Measurements from ENCODE around the gene PTPA.
"Not testable (repeated sequence)": the region's sequence is repeated elsewhere in the genome, so short reads cannot be mapped to it uniquely, and the experiment has no call there.

The PTPA gene

DNA sequence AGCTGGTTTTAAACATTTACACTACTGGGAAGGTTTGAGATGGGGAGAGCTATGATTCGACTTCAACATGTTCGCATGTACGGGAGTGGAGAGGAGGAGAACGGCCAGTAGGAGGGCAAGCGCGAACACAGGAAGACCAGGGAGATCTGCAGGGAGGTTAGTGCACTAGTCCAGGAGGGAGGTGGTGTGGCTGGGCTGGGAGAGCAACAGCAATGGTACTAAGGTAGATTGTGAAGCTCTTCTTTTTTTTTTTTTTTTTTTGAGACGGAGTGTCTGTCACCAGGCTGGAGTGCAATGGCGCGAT lies 50.3 kb downstream of the PTPA start:
- no peak for DNase-seq

DNA sequence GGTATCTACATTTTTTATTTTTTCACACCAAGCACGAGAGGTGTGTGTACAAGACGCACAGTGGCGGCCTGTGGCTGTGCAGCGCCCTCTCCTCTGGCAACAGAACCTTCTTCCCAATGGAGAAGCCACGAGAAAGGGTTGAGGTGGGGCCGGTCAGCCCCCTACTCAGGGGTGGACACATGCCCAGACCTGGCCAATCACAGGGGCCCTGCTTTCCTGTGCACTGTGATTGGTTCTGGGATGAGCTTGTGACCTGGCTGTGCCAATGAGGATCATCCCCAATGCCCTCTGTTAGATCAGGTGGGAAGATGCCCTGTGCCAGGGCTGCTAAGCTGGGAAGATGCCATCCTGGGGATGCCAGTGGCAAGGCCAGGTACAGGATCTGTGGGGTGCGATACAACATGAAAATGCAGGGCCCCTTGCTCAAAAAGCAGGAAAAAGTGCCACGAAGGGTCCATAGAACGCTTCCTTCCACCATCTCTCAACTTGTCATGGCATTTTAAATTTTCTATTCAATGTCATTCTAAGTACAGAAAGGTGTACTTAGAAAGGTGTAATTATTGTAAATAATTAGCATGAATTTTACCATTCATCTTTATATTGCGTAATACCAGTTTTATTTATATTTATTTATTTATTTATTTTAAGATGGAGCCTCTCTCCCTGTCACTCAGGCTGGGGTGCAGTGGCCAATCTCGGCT lies 51.4 kb downstream of the PTPA start:
- no peak for DNase-seq

DNA sequence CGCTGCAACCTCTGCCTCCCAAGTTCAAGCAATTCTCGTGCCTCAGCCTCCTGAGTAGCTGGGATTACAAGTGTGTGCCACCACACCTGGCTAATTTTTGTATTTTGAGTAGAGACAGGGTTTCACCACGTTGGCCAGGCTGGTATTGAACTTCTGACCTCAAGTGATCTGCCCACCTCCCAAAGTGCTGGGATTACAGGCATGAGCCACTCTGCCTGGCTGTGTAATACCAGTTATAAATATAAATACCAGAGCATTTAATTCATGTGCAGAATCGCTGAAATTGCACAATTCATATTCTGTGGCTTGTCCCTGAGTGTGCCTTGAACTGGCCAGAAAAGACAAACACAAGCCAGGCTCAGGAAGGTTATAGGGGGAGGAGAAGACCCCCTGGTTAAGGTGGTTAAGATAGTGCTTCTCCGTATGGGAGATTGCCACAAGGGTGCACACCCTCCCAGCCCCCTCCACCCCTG lies 52.0 kb downstream of the PTPA start:
- DNase-seq = not testable (repeated sequence)

DNA sequence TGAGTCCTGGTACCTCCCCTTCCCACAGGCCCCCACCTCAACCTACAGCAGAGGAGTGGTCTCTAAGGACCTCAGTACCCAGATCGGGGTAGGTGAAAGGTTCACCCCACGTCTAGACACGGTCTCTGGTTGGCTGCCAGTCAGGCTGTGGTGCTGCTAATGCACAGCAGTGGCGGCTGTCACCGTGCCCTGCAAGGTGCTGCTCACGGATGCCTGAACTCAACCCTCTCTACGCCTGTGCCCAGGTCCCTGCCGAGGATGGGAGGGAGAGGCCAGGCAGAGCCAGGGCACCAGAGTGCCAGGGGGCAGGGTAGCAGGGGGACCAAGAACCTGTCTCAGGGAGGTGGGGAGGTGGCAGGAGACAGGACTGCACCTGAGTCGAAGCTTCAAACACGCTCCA lies 52.5 kb downstream of the PTPA start:
- DNase-seq = no peak

DNA sequence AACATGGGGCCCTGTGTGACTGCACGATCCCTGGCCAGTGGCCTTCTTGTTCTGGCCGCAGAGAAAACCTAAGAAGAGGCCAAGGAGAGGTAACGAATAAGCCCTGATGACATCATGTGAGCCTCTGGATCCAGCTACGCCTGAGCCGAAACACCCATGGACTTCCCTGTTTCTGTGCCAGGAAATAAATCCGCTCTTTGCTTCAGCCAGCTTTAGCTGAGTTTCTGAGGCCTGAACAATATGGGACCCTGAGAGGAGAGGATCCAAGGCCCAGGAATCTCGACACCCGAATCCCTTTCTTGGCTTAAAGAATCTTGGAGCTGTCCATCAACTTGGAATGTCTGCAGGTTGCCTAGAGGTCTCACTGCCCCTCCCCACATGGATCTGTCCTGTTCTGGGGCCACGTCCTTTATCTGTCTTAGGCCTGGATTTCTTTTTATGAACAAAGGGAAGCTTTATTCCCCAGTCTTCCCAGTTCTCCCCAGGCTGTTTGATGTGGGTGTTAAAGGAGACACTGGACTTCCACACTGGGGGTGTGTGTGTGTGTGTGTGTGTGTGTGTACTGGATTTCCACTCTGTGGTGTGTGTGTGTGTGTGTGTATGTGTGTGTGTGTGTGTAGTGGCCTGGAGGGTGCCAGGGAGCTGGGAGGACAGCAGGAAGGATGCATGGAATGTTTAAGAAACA lies 53.2 kb downstream of the PTPA start:
- no peak for DNase-seq

DNA sequence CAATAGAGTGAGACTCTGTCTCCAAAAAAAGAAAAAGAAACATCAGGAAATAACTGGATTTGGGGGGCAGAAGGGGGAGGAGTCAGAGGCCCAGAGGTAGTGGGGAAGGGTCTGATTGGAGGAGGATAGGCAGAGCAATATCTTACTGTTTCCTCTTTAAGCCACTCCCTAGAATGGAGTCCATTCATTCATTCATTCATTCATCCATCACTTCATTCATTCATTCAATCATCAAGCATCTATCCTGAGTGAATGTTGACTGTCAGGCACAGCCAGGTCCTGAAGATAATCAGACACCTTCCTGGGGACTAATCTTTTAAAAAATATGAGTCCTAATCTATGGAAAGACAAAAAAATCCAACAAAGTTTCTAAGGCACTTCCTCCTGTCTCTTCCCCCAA lies 54.0 kb downstream of the PTPA start:
- no peak for DNase-seq

DNA sequence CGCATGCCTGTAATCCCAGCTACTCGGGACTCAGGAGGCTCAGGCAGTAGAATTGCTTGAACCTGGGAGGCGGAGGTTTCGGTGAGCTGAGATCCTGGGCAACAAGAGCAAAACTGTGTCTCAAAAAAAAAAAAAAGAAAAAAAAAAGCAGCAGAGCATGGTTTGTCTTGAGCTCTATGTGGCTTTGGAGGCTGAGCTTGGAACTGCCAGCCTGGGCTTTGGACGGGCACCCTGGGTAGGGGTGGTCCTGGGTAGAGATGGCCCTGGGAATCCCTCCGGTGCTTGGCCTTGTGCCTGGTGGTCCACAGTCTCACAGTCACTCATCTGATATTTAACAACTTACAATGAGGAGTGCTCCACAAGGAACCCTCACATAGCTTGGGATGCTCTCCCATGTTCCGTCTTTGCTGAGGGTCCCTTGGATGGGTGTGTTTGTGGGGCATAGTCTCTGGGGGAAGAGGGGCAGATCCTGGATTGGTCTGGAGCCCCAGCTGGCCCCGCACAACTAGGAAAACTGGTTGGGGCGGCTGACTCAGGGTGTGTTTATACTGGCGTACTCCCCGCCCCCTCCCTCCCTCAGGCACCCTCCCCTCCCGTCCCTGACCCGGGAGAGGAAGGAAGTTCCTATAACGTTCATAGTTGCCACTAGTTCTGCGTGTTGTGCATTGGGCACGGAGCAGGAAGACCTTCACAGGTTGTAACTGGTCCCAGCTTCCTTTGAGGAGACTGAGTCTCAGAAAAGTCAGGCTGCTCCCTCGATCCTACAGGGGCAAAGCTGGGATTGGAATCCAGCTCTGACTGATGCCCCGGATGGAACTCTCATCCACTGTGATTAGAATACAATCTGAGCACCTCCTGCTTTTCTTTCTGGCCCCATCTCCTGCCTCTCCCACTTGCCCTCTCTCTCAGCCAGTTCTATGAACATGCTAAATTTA lies 55.7 kb downstream of the PTPA start:
- no peak for DNase-seq

DNA sequence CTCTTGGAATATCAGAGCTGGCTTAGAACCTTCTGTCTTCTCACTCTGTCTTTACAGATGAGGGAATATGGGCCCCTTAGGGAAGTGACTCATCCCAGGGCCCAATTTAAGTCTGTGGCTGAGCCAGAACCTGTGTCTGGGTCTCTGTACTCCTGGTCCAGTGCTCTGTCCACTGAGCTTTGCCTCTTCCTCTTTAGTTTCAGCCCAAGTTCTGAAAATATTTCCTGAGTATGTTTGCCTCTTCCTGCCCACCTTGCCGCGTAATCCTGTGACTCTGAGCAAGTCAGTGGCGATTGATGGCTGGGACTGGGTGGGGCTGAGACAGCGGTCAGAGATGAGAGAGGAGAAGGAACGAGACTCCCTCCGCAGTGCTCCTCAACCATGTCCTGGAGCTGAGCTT lies 59.0 kb downstream of the PTPA start:
- no peak for DNase-seq

DNA sequence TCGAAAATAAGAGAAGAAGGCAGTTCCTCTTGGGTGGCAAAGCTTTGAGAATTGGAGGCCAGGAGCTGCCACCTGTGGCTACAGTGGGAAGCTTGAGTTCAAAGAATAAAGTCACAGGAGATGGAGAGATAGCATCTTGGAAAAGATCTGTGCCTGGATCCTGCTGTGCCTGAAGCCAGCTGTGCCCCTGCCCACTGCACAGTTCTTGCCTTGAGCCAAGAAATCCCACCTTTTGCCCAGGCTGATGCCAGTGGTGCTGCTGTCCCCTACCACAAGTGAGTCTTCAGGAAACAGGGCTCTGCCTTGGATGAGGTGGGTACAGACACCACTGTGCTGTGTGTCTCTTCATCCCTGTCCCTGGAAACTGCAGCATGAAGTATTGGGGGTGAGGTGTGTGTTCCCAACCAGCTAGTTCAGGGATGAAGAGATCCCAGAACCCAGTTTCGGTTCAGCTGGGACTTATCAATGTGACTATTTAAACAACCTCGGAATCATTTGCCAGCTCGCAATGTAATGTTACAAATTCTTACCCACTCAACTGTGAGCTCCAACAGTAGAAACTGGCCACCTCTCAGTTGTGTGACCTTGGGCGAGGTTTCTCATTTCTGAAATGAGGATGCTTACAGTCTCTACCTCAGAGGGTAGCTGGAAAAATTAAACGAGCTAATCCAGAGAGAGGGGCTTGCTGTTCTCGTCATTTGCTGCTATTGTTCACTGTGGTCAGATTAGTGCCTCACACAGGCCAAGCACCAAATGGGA lies 61.0 kb downstream of the PTPA start:
- no peak for DNase-seq

DNA sequence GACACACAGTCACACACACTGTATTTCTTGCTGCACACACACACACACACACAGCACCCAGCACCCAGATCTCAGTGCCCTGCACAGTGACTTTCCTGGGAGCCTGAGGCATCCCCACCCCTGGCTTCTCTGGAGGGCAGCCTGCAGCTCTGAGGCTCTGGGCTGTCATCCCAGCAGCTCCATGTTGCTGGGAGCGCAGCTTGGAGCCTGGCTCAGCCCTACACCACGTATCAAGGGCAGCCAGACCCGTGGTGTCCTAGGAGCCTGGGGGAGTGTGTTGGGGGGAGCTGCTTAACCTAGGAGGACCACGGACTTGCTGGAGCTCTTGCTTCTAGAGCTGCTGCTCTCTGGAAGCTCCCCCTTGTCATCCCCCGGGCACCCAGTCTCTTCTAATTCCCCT lies 61.6 kb downstream of the PTPA start:
- no peak for DNase-seq

DNA sequence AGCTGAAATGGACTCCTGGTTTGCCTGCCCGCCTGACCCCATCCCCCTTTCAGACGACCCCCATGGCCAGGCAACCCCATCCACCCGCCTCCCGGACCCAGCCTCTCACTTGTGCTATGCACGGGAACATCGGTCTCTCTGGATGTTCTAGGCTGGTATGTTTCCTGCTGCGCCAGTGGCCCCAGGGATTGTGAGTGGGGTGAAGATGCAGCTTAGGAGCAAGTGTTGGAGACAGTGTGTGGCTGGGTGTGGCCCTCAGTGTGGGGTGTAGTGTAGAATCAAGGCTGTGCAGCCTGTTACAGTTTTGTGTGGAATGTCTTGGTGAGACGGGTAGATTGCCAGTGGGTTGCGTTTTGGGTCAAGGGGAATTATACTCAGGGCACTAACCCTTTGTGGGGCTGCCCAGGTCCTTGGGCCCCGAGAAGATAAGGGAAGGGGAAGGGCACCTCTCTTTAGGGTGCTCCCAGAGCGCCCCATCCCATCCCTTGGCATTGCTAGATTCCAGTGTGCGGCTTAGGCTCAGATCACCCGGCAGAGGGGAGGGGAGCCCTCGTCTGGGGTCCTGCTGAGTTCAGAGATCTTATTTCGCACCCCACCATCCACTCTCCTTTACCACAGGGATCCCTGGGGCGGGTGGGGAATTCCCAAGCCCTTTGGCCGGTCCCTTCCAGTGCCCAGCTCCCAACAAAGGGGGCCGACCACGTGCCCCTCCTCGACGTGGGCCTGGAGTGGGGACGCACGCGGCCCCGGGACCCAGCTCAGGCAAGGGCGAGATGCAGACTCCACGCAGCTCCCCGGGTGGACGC lies 62.3 kb downstream of the PTPA start:
- no peak for DNase-seq

DNA sequence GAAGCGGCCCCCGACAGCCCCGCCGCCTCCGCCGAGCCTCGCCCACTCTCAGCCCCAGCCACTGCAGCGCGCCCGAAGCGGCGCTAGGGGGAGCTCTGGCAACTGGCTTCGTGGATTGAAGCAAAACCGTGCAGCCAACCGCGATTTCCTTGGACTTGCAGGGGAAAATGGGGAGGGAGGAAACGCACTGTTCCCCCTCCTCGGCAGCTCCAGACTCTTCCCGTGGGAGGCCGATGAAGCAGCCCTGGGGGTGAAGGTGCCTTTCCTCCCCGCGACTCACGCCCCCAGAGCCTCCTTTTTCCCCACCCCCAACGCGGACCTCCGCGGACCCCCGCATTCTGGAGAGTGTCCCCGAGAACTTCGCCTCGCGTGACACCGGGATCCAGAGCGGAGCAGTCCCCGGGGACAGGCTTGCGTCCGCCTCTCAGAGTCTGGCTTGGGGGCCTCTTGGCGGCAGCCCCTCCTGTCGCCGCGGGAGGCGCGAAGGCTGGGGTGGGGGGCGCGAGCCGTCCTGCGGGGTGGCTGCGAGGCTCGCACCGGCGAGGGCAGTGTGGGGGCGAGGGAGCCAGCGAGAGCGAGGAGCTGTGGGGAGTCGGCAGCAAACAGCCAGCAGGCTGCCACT lies 63.0 kb downstream of the PTPA start:
- DNase-seq = peak; percentile 84 to 87

DNA sequence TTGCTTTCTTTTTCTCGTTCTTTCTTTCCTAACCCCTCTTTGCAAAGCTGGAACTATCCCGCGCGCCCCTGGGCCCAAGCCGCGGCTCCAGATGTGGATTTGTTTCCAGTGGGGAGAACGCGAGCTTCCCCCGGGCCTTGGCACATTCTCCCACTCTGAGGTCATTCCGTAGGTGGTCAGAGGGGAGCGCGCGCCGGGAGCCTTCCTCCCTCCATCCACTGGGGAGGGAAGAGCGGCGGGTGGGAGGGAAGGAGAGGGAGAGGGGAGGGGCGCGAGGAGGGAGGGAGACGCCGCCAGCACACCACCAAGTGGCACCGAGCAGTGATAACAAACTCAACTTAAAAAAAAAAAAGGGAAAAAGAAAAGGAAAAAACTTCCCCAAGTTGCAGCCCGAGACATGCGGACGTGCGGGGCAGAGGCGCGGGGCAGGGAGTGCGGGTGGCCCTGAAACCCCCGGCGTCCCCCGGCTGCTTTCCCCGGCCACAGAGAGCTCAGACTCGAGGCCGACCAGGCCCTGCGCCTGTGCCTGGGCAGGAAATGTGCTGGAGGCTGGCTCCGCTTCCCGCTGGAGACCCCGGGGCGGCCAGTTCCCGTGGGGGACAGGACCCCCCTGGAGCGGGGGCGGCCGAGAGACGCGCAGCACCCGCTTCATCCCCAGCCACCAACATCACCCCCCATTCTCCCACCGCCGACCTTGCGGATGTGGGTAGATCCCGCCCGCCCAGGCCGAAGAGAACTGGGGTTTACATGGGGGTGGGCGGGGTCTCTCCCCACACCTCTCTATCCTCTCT lies 63.7 kb downstream of the PTPA start:
- DNase-seq = peak; percentile 12 to 14

DNA sequence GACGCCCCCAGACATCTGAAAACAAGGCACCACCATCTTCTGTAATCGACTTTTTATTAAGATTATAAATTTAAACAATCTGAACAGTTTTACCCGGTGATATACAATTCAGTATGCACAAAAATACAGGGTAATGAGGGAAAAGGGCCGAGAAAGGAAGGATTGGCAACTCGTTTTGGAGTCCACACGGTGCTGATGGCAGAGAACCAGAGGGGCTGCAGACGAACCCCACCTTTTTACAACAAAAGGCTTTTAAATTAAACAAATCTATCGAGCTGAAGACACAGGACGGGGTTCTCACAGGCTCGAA lies 64.3 kb downstream of the PTPA start:
- DNase-seq = no peak

DNA sequence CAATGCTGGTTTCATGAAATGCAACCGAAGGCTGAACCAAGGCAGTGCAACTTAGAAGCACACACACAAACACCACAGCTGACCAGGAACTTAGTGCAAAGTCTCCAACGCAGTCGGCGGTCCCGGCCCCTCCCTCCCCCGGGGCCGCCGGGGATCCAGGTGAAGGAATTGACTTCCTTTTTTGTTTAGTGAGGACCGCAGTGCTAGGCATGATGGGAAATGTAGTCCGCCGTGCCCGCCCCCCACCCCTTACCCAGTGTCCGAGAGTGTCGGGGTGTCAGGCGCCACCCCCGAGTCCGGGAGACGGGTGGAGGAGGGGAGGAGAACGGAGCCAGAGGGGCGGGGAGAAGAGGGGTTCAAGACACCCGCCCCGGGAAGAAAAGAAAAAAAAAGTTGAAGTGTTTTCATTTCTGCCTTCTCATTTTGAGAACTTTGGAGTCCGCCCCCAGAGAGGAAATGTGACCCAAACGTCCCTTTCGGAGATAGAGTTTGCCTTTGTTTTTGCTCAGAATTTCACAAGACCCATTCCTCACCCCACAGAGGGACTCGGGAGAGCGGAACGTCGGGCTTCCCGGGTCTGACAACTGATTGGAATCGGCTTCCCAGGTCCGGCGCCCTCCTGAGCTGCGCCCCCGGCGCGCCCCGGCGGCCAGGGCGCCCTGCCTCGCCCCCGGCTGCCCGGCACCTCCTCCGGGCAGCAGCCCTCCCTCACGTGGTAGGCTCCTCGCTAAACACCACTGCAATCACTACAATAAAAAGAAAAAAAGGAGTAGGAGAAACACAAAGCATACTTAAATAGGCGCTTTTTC lies 64.8 kb downstream of the PTPA start:
- DNase-seq = peak; percentile 43 to 59

DNA sequence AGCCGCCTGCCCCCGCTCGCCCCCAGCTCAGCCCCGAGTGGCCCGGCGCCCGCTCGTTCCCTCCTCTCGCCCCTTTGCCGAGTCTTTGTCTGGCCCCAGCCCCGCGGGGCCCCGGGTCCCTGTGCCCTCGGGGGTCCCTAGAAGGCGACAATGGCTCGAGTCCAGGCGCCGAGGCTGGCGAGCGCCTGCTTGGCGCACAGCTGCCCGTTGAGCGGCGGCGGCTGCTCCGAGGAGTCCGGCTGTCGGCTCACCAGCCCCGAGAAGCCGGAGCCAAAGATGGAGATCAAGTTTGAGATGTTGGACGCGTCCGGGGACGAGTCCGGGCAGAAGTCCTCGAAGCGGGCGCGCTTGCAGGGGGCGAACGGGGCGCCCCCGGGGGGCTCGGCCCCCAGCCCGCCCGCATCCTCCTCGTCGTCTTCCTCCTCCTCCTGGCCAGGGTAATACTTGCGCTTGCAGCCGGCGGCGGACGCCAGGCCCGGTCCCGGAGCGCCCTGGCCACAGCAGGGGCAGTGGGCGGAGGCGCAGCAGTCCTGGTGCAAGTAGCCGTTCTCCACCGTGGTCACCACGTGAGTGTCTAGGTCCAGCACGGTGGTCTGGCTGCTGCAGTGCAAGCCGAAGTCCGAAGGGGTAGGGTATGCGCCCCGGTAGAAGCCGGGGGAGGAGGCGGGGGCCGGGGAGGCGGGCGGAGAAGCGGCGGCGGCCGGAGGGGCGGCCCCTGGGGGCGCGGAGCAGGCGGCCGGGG lies 65.7 kb downstream of the PTPA start:
- DNase-seq = no peak

DNA sequence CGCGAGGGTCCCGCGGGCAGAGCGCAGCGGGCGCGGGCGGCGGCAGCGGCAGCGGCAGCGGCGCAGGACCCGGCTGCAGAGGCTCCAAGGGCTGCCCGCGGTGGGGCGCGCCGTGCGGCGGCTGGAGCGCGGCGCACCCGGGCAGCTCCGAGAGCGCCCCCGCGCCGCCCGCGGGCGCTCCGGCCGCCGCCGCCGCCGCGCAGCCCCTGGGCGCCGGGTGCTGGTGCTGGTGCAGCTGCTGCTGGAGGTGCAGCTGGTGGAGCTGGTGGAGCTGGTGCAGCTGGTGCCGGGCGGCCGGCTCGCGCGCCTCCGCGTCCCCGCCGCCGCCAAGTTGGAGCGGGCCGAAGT lies 66.2 kb downstream of the PTPA start:
- DNase-seq = no peak

DNA sequence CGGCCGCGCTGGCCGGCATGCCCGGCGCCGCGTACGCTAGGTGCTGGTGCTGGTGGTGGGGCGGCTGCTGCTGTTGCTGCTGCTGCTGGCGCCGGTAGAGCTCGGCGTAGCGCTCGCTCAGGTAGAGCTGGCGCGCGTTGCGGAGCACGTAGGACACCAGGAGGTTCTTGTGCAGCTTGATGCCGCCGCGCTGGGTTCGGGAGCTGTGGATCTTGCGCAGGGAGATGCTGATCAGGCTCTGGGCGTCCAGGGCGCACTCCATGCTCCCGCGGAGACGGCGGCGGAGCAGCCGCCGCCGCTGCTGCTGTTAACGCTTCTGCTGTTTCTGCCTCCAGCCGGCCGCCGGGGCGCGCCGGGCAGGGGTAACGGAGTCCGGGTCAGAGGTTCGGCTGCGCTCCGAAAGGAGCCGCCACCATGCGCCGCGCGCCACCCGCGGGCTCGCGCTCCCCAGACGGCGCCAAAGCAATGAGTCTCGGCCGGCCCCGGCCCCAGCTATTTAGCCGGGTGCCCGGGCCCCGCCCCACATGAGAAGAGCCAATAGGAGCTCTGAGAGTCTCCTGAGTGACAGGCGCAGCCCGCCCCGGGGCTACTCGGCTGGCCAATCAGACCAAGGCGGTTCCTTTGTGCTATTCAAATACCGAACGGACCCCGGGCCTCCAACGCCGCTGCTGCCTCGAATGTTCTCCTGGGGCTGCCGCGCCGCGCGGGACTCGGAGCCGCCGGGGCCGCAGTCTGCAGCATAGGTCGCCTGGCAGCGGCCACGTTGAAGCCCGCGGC lies 66.8 kb downstream of the PTPA start, which contains the start of gene IER5L:
TSS of gene IER5L (minus strand) at position 471 of the 777 bp plus-strand sequence. CDS start at position 262, 209 bp downstream.
- DNase-seq = peak; percentile 92 to 93

Measured in stimulated activated CD4-positive, alpha-beta T cell treated with anti-CD3 and anti-CD28 coated beads, Interleukin-2, amount 100 ng/mL, for 48 hours (primary cell).